HepG2 (cell line): ENCODE data around the gene COX6B1. TPM values are rescaled to one million over a fixed set of nuclear protein-coding genes. Genes with fewer than 3 reads are reported as not detected.

ENCODE experiments used
- ERF ChIP-seq: IDR thresholded peaks from 2 replicates; pipeline ENCODE4 v1.6.1; 2018; ENCODE audit warnings: missing biosample characterization, missing genetic modification reagents
- GLI4 ChIP-seq: sonication (generic); formaldehyde crosslinking; IDR thresholded peaks from 2 replicates; pipeline ENCODE4 v1.5.1; 2020; ENCODE audit warnings: missing genetic modification reagents, mild to moderate bottlenecking, moderate library complexity, borderline replicate concordance
- HNRNPLL ChIP-seq: fragments of 200-400 bp; formaldehyde crosslinking; IDR thresholded peaks from 2 replicates; pipeline ENCODE4 v1.6.1; 2017; ENCODE audit warnings: mild to moderate bottlenecking, low read depth, low read length; ENCODE audit not compliant: poor library complexity, severe bottlenecking
- KDM5B ChIP-seq: sonication (generic); formaldehyde crosslinking; IDR thresholded peaks from 2 replicates; pipeline ENCODE4 v1.4.0; 2020; ENCODE audit warnings: missing genetic modification reagents, mild to moderate bottlenecking, borderline replicate concordance
- KMT2B ChIP-seq: IDR thresholded peaks from 2 replicates; pipeline ENCODE4 v1.6.1; 2016; ENCODE audit warnings: missing genetic modification reagents, missing compliant biosample characterization
- MEIS2 ChIP-seq: sonication (generic); formaldehyde crosslinking; IDR thresholded peaks from 2 replicates; pipeline ENCODE4 v1.9.0; 2021; ENCODE audit warnings: mild to moderate bottlenecking, missing genetic modification reagents
- MYPOP ChIP-seq: sonication (generic); formaldehyde crosslinking; IDR thresholded peaks from 2 replicates; pipeline ENCODE4 v1.8.1; 2023; ENCODE audit warnings: mild to moderate bottlenecking, moderate library complexity, missing genetic modification reagents
- NFAT5 ChIP-seq: sonication (generic); formaldehyde crosslinking; IDR thresholded peaks from 2 replicates; pipeline ENCODE4 v1.4.0; 2020; ENCODE audit warnings: missing genetic modification reagents
- PITX1 ChIP-seq: sonication (generic); formaldehyde crosslinking; IDR thresholded peaks from 2 replicates; pipeline ENCODE4 v1.5.1; 2020; ENCODE audit warnings: mild to moderate bottlenecking, missing genetic modification reagents
- POLR2G ChIP-seq: fragments of 200-400 bp; formaldehyde crosslinking; IDR thresholded peaks from 2 replicates; pipeline ENCODE4 v1.6.1; 2018; ENCODE audit warnings: mild to moderate bottlenecking, low read depth, low read length, moderate library complexity
- SAP130 ChIP-seq: IDR thresholded peaks from 2 replicates; pipeline ENCODE4 v1.6.1; 2016; ENCODE audit warnings: low read depth
- ZIK1 ChIP-seq: sonication (generic); formaldehyde crosslinking; IDR thresholded peaks from 2 replicates; pipeline ENCODE4 v1.5.0; 2020; ENCODE audit warnings: mild to moderate bottlenecking, low read depth, missing genetic modification reagents, borderline replicate concordance
- ZMYM3 ChIP-seq: sonication (generic); formaldehyde crosslinking; IDR thresholded peaks from 2 replicates; pipeline ENCODE4 v1.5.1; 2020; ENCODE audit warnings: mild to moderate bottlenecking, missing genetic modification reagents
- ZNF143 ChIP-seq: sonication (generic); formaldehyde crosslinking; IDR thresholded peaks from 2 replicates; pipeline ENCODE4 v1.4.0; 2020; ENCODE audit warnings: missing genetic modification reagents
- ZNF263 ChIP-seq: sonication (generic); formaldehyde crosslinking; IDR thresholded peaks from 2 replicates; pipeline ENCODE4 v1.4.0; 2020; ENCODE audit warnings: missing genetic modification reagents
- ZNF333 ChIP-seq: sonication (generic); formaldehyde crosslinking; IDR thresholded peaks from 2 replicates; pipeline ENCODE4 v1.4.0; 2020; ENCODE audit warnings: mild to moderate bottlenecking, missing genetic modification reagents, borderline replicate concordance
- ZNF44 ChIP-seq: sonication (generic); formaldehyde crosslinking; IDR thresholded peaks from 2 replicates; pipeline ENCODE4 v1.5.1; 2020; ENCODE audit warnings: mild to moderate bottlenecking, missing genetic modification reagents
- ZNF747 ChIP-seq: sonication (generic); formaldehyde crosslinking; IDR thresholded peaks from 2 replicates; pipeline ENCODE4 v1.8.1; 2023; ENCODE audit warnings: missing genetic modification reagents, mild to moderate bottlenecking, borderline replicate concordance
- polyA plus RNA-seq, 8 experiments: library from polyadenylated mRNA; depleted of rRNA in 3 of 8; stranded (reverse) in 7 of 8; unstranded in 1 of 8; fragments of >200 nt; fragmentation: Illumina TruSeq in 4 of 8; extraction: Trizol in 4 of 8; gene quantifications; 2 replicates each; pipeline versions ENCODE4 v1.2.1 to v1.2.3, GENCODE V29; 2011 to 2016; ENCODE audit warnings: low read depth in 4 of 8, missing spikeins in 1 of 8, mixed read lengths in 1 of 8; ENCODE audit not compliant: insufficient read depth in 1 of 8
- total RNA-seq, 5 experiments: library from RNA; depleted of rRNA; stranded (reverse); fragments of >200 nt; fragmentation: Illumina TruSeq; extraction: Trizol; gene quantifications; 2 replicates each; pipeline ENCODE4 v1.2.3, GENCODE V29; 2016; ENCODE audit warnings: low read depth in 1 of 5
- TF ChIP-seq, protein P1 (sequence below): sonication (generic); formaldehyde crosslinking; IDR thresholded peaks from 2 replicates; pipeline ENCODE4 v1.8.0; 2022; ENCODE audit warnings: missing genetic modification reagents, mild to moderate bottlenecking, inconsistent platforms, borderline replicate concordance
- TF ChIP-seq, protein P2 (sequence below): sonication (generic); formaldehyde crosslinking; IDR thresholded peaks from 2 replicates; pipeline ENCODE4 v1.4.0; 2020; ENCODE audit warnings: mild to moderate bottlenecking, missing genetic modification reagents

The COX6B1 gene
- total and polyA plus RNA-seq, 2 of the 13 experiments (the other 11 are each of a cell fraction or from before 2014, with no cell fraction given) = 481 to 487 TPM

- TF ChIP-seq, protein P1, sequence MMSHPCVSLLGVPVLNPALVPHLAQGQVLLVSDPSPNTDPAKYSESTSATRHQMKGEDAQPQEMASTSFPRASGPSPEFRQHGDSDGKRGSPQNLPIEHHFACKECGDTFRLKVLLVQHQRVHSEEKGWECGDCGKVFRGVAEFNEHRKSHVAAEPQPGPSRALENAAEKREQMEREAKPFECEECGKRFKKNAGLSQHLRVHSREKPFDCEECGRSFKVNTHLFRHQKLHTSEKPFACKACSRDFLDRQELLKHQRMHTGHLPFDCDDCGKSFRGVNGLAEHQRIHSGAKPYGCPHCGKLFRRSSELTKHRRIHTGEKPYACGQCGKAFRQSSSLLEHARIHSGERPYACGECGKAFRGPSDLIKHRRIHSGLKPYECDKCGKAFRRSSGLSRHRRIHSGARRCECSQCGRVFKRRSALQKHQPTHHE (CRISPR knock-in tag) = peak; percentile 62; the same call in 1 of the 2 replicates
- TF ChIP-seq, protein P2, sequence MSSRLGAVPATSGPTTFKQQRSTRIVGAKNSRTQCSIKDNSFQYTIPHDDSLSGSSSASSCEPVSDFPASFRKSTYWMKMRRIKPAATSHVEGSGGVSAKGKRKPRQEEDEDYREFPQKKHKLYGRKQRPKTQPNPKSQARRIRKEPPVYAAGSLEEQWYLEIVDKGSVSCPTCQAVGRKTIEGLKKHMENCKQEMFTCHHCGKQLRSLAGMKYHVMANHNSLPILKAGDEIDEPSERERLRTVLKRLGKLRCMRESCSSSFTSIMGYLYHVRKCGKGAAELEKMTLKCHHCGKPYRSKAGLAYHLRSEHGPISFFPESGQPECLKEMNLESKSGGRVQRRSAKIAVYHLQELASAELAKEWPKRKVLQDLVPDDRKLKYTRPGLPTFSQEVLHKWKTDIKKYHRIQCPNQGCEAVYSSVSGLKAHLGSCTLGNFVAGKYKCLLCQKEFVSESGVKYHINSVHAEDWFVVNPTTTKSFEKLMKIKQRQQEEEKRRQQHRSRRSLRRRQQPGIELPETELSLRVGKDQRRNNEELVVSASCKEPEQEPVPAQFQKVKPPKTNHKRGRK = no peak
- no peak for TF ChIP-seq ZIK1 (CRISPR knock-in tag)
- peak; percentile 77 for TF ChIP-seq SAP130 (CRISPR knock-in tag)
- TF ChIP-seq ZMYM3 (CRISPR knock-in tag) = peak; percentile 33; the same call in 1 of the 2 replicates
- TF ChIP-seq KDM5B (CRISPR knock-in tag) = peak; percentile 76; the same call in 1 of the 2 replicates
- TF ChIP-seq ZNF747 (CRISPR knock-in tag) = 0 out of 2 replicates have a peak, but pooled peaks have one; percentile 21
- peak; percentile 52 for TF ChIP-seq HNRNPLL
- no peak for TF ChIP-seq ERF (CRISPR knock-in tag)
- 0 out of 2 replicates have a peak, but pooled peaks have one; percentile 59 for TF ChIP-seq ZNF333
- TF ChIP-seq MYPOP (CRISPR knock-in tag) = peak; percentile 86
- 0 out of 2 replicates have a peak, but pooled peaks have one; percentile 8 for TF ChIP-seq KMT2B (CRISPR knock-in tag)
- no peak for TF ChIP-seq ZNF143 (CRISPR knock-in tag)
- TF ChIP-seq POLR2G = peak; percentile 56
- TF ChIP-seq PITX1 (CRISPR knock-in tag) = 0 out of 2 replicates have a peak, but pooled peaks have one; percentile 12
- TF ChIP-seq ZNF44 (CRISPR knock-in tag) = 0 out of 2 replicates have a peak, but pooled peaks have one; percentile 59
- TF ChIP-seq MEIS2 (CRISPR knock-in tag) = 0 out of 2 replicates have a peak, but pooled peaks have one; percentile 8
- TF ChIP-seq ZNF263 (CRISPR knock-in tag) = peak; percentile 68
- no peak for TF ChIP-seq NFAT5 (CRISPR knock-in tag)
- peak; percentile 84; the same call in 1 of the 2 replicates for TF ChIP-seq GLI4 (CRISPR knock-in tag)
Measured at GRCh38 chr19:35702223-35703012, 54.3 kb downstream of the COX6B1 start (continued).
